ENCODE data around the gene RALGPS1.

The RALGPS1 gene

DNA sequence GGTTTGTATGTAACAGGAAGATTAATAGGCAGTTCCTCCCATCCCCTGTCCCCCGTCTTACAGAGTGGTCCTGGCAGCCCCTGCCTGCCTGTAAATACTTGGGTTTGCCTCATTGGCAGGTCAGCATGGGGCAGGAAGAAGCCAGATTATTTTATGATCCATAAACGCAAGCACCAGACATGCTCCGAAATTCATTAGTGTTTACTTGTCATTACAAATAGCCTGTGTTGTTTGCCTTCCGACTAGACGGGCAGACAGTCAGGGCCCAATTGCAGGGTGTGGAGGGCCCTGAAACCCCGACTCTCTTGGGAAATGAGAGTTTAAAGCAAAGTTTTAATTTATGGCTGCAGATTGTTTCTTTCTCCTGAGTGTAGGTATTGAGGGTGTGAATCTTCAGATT, 97.2 kb downstream of the RALGPS1 start:
- H3F3A ChIP-seq (ENCODE audit: insufficient read depth, low read length), result peaks cover 10% of the 10 kb centered on the region
- peaks cover 21% of the 10 kb centered on the region for H3K4me1 ChIP-seq (ENCODE audit: low read length)
- no peak overlapping the region for H3K4me2 ChIP-seq (ENCODE audit: low read depth, low read length)
- H3K9ac ChIP-seq (ENCODE audit: low read length), result no peak overlapping the region
- H3K4me3 ChIP-seq (ENCODE audit: low read length), result no peak overlapping the region
- TF ChIP-seq EZH2 (optimal IDR thresholded peaks at IDR 0.05; ENCODE audit: low read depth, low read length), result no peak
- no peak for TF ChIP-seq EZH2phosphoT487 (IDR thresholded peaks at IDR 0.05; ENCODE audit: low read length)
- TF ChIP-seq, protein P1, sequence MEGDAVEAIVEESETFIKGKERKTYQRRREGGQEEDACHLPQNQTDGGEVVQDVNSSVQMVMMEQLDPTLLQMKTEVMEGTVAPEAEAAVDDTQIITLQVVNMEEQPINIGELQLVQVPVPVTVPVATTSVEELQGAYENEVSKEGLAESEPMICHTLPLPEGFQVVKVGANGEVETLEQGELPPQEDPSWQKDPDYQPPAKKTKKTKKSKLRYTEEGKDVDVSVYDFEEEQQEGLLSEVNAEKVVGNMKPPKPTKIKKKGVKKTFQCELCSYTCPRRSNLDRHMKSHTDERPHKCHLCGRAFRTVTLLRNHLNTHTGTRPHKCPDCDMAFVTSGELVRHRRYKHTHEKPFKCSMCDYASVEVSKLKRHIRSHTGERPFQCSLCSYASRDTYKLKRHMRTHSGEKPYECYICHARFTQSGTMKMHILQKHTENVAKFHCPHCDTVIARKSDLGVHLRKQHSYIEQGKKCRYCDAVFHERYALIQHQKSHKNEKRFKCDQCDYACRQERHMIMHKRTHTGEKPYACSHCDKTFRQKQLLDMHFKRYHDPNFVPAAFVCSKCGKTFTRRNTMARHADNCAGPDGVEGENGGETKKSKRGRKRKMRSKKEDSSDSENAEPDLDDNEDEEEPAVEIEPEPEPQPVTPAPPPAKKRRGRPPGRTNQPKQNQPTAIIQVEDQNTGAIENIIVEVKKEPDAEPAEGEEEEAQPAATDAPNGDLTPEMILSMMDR (IDR thresholded peaks at IDR 0.05; ENCODE audit: low read length), result no peak
- peaks cover 8% of the 10 kb centered on the region; the same call in 1 of the 2 replicates for H3K79me2 ChIP-seq (ENCODE audit: low read length)
- H2AFZ ChIP-seq (ENCODE audit: low read length), result no peak overlapping the region
- no peak for DNase-seq
- no peak overlapping the region for H3K27ac ChIP-seq (ENCODE audit: low read length)
- H3K9me3 ChIP-seq (replicated peaks; ENCODE audit: insufficient read depth, low read length), result no peaks in the 10 kb centered on the region
- H3K27me3 ChIP-seq (replicated peaks; ENCODE audit: insufficient read depth, low read length), result no peaks in the 10 kb centered on the region
- H4K20me1 ChIP-seq (ENCODE audit: insufficient read depth, low read length), result no peaks in the 10 kb centered on the region
- H3K36me3 ChIP-seq (replicated peaks; ENCODE audit: insufficient read depth, low read length), result no peaks in the 10 kb centered on the region
- H3K9me2 ChIP-seq (replicated peaks; ENCODE audit: insufficient read depth, low read length), result no peaks in the 10 kb centered on the region

DNA sequence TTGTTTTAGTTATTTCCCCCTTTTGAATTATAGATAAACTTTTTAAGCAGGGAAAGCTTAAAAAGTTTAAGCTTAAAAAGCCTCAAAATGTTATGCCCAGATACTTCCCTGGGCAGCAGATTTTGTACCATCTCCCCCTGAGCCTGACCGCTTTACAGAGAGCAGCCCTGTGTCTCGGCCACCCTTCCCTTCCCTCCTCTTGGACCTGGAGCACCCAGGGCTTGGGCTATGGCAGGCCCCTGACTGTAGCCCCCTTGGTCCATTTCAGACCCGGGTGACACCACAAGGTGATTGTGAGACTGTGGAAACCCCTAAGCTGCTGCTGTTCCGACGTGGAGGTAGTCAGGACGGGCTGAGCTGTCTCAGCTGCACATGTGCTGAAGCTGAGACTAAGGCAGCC, 97.7 kb downstream of the RALGPS1 start:
- H3K79me2 ChIP-seq (ENCODE audit: low read length), result peaks cover 8% of the 10 kb centered on the region; the same call in 1 of the 2 replicates
- DNase-seq, result no peak
- H3K4me2 ChIP-seq (ENCODE audit: low read depth, low read length), result no peak overlapping the region
- no peak overlapping the region for H2AFZ ChIP-seq (ENCODE audit: low read length)
- H4K20me1 ChIP-seq (ENCODE audit: insufficient read depth, low read length), result no peaks in the 10 kb centered on the region
- H3K27ac ChIP-seq (ENCODE audit: low read length), result no peak overlapping the region
- H3K4me3 ChIP-seq (ENCODE audit: low read length), result no peak overlapping the region
- TF ChIP-seq EZH2 (optimal IDR thresholded peaks at IDR 0.05; ENCODE audit: low read depth, low read length) (no peak), EZH2phosphoT487 (IDR thresholded peaks at IDR 0.05; ENCODE audit: low read length) (no peak)
- TF ChIP-seq, protein P1 (IDR thresholded peaks at IDR 0.05; ENCODE audit: low read length), result no peak
- H3F3A ChIP-seq (ENCODE audit: insufficient read depth, low read length), result peaks cover 5% of the 10 kb centered on the region; the same call in 1 of the 2 replicates
- no peaks in the 10 kb centered on the region for H3K36me3 ChIP-seq (replicated peaks; ENCODE audit: insufficient read depth, low read length)
- peaks cover 17% of the 10 kb centered on the region for H3K4me1 ChIP-seq (ENCODE audit: low read length)
- no peaks in the 10 kb centered on the region for H3K9me2 ChIP-seq (replicated peaks; ENCODE audit: insufficient read depth, low read length)
- no peaks in the 10 kb centered on the region for H3K9me3 ChIP-seq (replicated peaks; ENCODE audit: insufficient read depth, low read length)
- no peak overlapping the region for H3K9ac ChIP-seq (ENCODE audit: low read length)
- no peaks in the 10 kb centered on the region for H3K27me3 ChIP-seq (replicated peaks; ENCODE audit: insufficient read depth, low read length)

DNA sequence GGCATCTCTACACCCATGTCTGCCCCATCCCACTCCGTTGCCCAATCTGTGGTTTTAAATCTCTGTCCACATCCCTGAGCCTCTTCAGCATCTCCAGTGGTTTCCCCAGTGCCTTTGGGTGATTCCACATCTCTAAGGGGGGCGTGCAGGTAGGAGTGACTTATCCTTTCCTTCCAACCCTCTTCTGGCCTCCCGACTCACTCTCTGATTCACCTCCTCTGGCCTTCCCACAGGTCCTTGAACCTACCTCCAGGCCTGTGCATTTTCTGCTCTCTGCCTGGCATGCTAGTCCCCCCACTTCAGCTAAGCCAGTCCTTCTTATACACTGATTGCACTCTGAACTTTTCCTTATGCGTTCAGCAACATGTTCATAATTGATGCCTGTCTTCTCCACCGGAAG, 99.0 kb downstream of the RALGPS1 start:
- DNase-seq, result no peak
- TF ChIP-seq EZH2 (optimal IDR thresholded peaks at IDR 0.05; ENCODE audit: low read depth, low read length) (no peak), EZH2phosphoT487 (IDR thresholded peaks at IDR 0.05; ENCODE audit: low read length) (no peak)
- TF ChIP-seq, protein P1 (IDR thresholded peaks at IDR 0.05; ENCODE audit: low read length), result no peak

More for the DNA sequence above, 99.0 kb downstream of the RALGPS1 start:
- 0 out of 2 replicates have a peak, but pooled peaks cover 4% of the 10 kb centered on the region for H3K79me2 ChIP-seq (ENCODE audit: low read length)
- H3K9me2 ChIP-seq (replicated peaks; ENCODE audit: insufficient read depth, low read length), result no peaks in the 10 kb centered on the region
- H3K36me3 ChIP-seq (replicated peaks; ENCODE audit: insufficient read depth, low read length), result no peaks in the 10 kb centered on the region
- no peak overlapping the region for H3K27ac ChIP-seq (ENCODE audit: low read length)
- H3K9me3 ChIP-seq (replicated peaks; ENCODE audit: insufficient read depth, low read length), result no peaks in the 10 kb centered on the region
- no peak overlapping the region for H3K4me3 ChIP-seq (ENCODE audit: low read length)
- H3K4me1 ChIP-seq (ENCODE audit: low read length), result peaks cover 4% of the 10 kb centered on the region
- H2AFZ ChIP-seq (ENCODE audit: low read length), result no peak overlapping the region
- H3K27me3 ChIP-seq (replicated peaks; ENCODE audit: insufficient read depth, low read length), result no peaks in the 10 kb centered on the region
- no peak overlapping the region for H3K4me2 ChIP-seq (ENCODE audit: low read depth, low read length)
- H4K20me1 ChIP-seq (ENCODE audit: insufficient read depth, low read length), result no peaks in the 10 kb centered on the region
- H3K9ac ChIP-seq (ENCODE audit: low read length), result no peak overlapping the region
- H3F3A ChIP-seq (ENCODE audit: insufficient read depth, low read length), result no peaks in the 10 kb centered on the region
